ENCODE measurements around the gene CHST12.
"Not testable (repeated sequence)": the region's sequence is repeated elsewhere in the genome, so short reads cannot be mapped to it uniquely, and the experiment has no call there.

Gene CHST12

DNA sequence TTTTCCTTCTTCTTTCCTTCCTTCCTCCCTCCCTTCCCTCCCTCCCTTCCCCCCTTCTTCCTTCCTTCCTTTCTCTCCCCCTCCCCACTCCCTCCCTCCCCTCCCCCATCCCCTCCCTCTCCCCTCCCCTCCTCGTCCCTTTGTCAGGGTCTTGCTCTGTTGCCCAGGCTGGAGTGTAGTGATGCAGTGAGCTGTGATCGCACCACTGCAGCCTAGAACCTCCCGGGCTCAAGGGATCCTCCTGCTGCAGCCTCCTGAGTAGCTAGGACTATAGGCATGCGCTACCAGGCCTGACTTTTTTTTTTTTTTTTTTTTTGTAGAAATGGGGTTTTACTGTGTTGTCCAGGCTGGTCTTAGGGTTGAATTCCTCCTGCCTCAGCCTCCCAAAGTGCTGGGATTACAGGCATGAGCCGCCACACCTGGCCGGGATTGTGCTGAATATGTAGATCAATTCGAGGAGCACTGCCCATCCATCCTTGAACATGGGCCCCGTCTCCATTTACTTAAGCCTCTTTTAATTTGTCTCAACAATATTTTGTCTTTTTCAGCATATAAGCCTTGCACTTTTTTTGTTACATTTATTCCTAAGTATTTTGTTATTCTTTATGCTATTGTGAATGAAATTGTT lies 49.3 kb downstream of the CHST12 start:
- FAIRE-seq (no peak), DNase-seq (ENCODE audit: insufficient read length, low spot score) (no peak)
- TF ChIP-seq, protein P1, sequence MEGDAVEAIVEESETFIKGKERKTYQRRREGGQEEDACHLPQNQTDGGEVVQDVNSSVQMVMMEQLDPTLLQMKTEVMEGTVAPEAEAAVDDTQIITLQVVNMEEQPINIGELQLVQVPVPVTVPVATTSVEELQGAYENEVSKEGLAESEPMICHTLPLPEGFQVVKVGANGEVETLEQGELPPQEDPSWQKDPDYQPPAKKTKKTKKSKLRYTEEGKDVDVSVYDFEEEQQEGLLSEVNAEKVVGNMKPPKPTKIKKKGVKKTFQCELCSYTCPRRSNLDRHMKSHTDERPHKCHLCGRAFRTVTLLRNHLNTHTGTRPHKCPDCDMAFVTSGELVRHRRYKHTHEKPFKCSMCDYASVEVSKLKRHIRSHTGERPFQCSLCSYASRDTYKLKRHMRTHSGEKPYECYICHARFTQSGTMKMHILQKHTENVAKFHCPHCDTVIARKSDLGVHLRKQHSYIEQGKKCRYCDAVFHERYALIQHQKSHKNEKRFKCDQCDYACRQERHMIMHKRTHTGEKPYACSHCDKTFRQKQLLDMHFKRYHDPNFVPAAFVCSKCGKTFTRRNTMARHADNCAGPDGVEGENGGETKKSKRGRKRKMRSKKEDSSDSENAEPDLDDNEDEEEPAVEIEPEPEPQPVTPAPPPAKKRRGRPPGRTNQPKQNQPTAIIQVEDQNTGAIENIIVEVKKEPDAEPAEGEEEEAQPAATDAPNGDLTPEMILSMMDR (IDR thresholded peaks at IDR 0.05; ENCODE audit: insufficient read depth, missing control alignments) = no peak

DNA sequence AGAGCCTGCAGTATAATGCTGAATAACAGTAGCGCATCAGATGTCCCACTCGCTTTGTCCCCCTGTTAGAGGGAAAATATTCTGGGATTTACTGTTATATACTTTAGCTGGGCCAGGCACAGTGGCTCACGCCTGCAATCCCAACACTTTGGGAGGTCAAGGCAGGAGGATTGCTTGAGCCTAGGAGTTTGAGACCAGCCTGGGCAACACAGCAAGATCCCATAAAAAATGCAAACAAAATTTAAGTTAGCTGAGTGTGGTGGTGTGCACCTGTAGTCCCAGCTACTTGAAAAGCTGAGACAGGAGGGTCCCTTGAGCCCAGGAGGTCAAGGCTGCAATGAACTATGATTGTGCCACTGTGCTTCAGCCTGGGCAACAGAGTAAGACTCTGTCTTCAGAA lies 50.4 kb downstream of the CHST12 start:
- not testable (repeated sequence) for DNase-seq (ENCODE audit: insufficient read length, low spot score); FAIRE-seq

DNA sequence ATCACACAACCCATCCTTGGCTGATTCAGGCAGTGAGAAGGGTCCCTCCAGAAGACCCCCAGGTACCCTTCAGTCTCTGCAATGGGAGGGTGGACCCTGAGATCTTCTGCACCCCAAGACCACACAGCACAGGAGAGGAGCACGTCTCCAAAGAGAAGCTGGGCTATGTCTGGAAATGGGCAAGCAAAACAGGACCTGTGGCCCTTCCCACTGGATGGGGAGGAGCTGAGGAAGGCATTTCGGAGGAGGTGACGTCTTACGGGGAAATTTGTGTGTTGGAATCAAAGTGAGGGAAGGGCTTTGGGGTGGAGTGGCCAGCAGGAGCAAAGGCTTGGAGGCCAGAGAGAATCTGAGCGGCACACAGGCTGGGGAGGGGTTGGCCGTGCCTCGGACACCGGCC lies 56.3 kb downstream of the CHST12 start:
- DNase-seq (ENCODE audit: insufficient read length, low spot score) (no peak), FAIRE-seq (no peak)
- TF ChIP-seq, protein P1 (IDR thresholded peaks at IDR 0.05; ENCODE audit: insufficient read depth, missing control alignments) = no peak

DNA sequence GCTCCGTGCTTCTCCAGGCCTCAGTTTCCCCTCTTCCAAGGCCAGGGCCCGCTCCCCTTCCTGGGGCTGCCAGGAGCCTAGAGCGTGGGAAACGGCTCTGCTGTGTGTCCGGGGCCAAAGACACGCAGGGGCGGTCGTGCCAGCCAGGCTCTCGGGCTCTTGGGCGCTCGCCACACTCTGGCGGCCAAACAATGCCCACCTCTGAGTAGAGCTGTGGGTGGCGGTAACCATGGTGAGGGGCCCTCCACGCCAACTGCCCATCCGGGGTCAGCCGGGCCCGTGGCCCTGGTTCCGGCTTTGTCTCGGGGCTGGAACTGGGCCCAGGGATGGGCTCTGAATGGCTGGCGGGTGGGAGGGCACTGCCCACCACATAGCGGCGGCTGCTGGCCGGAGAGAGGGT lies 56.8 kb downstream of the CHST12 start:
- FAIRE-seq (no peak), DNase-seq (ENCODE audit: insufficient read length, low spot score) (no peak)
- TF ChIP-seq, protein P1 (IDR thresholded peaks at IDR 0.05; ENCODE audit: insufficient read depth, missing control alignments) = no peak

DNA sequence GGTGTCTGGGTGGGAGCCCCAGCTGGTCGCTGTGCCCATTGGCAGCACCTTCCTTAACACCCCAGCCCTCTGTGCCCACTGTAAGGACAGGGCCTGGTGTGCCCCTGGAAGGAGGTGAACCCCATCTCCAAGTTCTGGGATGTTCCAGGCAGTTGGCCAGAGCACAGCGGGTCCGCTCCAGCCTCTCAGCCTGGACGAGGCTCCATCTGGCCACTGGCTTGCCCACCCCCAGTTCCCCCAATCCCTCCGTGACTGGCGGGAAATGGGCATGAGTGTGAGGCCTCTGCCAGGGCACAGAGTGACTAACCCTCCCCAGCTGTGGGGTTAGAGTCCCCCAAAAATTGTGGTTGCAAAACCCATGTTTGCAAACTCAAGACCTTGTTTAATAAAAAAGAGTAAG lies 57.2 kb downstream of the CHST12 start:
- DNase-seq (ENCODE audit: insufficient read length, low spot score) (no peak), FAIRE-seq (no peak)
- TF ChIP-seq, protein P1 (IDR thresholded peaks at IDR 0.05; ENCODE audit: insufficient read depth, missing control alignments) = no peak

DNA sequence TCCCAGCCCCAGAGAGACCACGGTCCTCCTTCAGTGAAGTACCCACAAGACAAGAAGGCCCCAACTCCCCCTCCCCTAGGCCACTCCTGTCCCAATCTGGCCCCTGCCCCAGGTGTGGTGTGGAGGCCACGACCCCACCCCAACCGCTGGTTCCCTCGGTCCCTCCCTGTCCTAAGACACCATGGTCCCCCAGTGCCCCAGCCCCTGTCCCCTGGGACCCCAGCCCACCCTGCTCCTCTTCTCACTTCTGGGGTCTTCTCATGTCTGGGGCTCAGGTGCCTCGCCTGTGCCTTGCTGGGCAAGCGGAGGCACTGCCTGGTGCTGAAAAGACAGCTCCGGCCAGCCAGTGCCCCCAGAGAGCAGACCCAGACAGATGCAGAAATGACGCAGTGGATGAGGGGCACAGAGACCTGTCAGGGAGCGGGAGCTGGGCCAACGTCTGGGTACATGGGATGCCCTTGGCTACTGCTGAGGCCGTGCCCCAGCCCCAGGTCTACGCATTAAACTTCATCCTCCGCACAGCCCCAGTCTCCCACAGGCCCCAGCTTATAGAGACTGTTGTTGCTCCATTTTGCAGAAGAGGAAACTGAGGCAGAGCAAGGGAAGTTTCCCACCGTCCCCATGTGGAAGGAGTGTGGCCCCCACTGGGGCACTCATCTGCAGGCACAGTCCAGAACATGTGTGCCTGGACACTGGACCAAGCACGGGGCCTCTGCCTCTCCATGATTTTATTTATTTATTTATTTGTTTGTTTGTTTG lies 58.0 kb downstream of the CHST12 start:
- DNase-seq (ENCODE audit: insufficient read length, low spot score) (no peak), FAIRE-seq (no peak)
- TF ChIP-seq, protein P1 (IDR thresholded peaks at IDR 0.05; ENCODE audit: insufficient read depth, missing control alignments) = no peak

DNA sequence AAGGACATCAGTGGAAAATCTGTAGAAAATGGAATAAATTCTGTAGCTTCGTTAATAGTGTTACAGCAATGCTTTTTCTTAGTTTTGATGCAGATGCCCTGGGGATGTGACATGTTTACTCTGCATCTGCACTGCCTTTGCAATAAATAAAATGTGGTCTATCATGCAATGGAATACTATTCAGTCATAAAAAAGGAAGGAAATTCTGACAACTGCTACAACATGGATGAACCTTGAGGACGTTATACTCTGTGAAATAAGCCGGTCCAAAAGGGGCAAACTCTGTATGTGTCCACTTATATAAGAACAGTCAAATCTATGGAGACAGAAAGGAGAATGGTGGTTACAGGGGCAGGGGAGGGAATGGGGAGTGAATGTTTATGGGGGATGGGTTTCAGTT lies 59.3 kb downstream of the CHST12 start:
- no peak for DNase-seq (ENCODE audit: insufficient read length, low spot score)

More for the DNA sequence above, 59.3 kb downstream of the CHST12 start:
- TF ChIP-seq, protein P1 (IDR thresholded peaks at IDR 0.05; ENCODE audit: insufficient read depth, missing control alignments) = no peak
- FAIRE-seq = no peak
